ENCODE data around the gene USP48.
A peak's percentile ranks its signal among the peaks of the same experiment; 100 is the strongest.
"Not testable (repeated sequence)": the region's sequence is repeated elsewhere in the genome, so short reads cannot be mapped to it uniquely, and the experiment has no call there.

USP48 gene, protein sequence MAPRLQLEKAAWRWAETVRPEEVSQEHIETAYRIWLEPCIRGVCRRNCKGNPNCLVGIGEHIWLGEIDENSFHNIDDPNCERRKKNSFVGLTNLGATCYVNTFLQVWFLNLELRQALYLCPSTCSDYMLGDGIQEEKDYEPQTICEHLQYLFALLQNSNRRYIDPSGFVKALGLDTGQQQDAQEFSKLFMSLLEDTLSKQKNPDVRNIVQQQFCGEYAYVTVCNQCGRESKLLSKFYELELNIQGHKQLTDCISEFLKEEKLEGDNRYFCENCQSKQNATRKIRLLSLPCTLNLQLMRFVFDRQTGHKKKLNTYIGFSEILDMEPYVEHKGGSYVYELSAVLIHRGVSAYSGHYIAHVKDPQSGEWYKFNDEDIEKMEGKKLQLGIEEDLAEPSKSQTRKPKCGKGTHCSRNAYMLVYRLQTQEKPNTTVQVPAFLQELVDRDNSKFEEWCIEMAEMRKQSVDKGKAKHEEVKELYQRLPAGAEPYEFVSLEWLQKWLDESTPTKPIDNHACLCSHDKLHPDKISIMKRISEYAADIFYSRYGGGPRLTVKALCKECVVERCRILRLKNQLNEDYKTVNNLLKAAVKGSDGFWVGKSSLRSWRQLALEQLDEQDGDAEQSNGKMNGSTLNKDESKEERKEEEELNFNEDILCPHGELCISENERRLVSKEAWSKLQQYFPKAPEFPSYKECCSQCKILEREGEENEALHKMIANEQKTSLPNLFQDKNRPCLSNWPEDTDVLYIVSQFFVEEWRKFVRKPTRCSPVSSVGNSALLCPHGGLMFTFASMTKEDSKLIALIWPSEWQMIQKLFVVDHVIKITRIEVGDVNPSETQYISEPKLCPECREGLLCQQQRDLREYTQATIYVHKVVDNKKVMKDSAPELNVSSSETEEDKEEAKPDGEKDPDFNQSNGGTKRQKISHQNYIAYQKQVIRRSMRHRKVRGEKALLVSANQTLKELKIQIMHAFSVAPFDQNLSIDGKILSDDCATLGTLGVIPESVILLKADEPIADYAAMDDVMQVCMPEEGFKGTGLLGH

DNA sequence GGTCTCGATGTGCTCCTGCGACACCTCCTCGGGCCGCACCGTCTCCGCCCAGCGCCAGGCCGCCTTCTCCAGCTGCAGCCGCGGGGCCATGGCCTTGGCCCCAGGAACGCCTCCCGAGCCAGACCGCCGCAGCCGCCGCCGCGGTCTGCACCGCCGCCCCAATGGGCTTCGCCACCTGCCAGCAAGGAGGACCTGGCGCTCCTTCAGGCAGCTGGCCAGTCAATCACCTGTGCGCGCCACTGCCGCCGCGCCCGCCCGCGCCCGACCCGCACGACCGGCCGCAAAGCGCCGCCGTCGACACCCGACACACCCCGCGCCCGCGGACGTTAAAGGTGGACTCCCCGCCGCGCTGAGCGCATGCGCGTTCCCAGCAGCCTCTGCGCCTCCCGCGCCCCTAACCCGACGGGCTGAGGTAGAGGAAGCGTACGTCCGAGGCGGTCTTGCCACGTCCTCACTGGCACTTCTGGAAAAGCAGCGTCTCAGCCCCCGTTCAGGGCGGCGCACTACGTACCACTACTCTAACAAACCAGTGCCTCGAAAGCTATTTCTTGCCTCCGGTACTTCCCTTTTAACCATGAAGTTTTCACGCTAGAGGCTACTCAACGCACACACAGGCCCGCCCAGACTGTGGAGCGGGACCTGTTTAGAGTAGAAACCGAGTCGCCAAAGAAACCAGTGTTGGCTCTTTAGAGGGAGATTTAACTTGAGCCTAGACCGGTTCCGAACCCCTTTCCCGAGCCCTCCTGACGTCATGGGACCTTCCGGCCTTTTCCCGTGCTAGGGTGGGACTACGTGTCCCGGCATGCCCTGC is at the start of gene USP48:
TSS of gene USP48 (minus strand) at position 282 of the 811 bp plus-strand sequence. CDS start at position 90, 192 bp downstream.
- DNase-seq, result peak; percentile 94

DNA sequence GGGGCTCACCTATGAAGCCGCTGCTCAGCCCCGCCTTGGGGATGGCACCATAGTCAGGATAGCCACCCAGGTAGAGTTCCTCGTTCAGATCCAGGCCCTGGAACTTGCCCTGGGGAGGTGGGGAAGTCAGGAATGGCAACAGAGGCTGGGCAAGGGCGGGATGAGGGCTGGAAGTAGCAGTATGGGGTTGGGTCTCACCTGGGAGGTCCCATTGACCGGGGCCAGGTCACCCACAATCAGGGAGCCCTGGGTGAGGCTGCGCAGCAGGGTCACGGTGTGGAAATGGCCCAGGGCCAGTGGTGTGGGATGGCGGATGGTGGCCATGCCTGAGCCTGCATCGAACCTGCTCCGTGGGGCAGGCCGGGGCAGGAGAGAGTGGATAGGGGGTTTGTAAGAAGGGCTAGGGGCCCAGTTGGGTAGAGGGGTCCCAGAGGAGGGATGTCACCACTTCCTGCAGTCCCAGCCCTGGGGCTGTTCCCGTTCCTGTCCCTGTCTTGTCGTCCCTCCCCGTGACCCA is 48.6 kb upstream of the USP48 start:
- no peak for DNase-seq

DNA sequence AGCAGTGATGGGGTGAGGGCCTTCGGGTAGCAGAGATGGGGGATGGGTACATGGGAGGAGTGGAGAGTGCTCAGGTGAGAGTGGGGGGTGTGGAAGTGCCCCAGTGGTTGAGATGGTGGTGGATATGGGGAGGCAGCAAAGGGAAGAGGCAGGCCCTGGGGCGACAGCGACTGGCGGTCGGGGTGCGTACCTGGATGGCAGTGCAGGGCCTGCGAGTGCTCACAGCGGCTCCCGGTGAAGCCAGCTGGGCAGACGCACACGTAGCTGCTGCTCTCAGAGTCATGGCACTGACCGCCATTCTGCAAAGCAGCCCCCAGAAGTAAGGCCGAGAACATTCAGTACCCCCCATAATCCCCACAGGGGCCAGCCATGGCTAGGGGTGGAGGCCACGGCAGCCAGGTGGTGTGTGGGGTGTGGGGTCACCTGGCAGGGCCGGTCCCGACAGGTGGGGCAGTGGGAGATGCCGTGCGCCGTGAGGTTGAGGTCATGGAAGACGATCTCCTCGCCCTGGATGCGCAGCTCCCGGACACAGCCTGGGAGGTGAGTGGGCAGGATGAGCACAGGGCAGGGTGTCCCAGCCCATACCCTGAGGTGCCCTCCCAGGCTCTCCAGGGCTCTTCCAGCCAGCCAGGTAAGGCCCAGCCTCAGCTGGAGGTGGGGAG is 48.0 kb upstream of the USP48 start:
- DNase-seq, result no peak

DNA sequence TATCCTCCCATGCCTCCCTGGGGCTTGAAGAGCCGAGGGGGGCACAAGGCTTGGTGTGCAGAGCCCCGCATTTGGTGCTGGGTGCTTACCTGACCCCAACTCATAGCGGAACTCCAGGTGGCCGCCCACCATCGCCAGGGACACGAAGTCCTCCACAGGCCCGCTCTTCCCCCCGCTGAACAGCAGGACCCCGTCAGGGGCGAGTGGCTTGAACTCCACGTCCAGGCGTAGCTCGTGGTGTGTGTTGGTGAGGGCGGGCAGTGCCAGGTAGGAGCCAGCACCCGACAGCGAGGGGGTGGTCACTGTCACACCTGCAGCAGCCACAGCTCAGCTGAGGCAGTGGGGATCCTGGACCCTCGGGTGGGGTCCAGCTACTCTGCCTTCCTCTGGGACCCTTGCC is 46.3 kb upstream of the USP48 start:
- no peak for DNase-seq

DNA sequence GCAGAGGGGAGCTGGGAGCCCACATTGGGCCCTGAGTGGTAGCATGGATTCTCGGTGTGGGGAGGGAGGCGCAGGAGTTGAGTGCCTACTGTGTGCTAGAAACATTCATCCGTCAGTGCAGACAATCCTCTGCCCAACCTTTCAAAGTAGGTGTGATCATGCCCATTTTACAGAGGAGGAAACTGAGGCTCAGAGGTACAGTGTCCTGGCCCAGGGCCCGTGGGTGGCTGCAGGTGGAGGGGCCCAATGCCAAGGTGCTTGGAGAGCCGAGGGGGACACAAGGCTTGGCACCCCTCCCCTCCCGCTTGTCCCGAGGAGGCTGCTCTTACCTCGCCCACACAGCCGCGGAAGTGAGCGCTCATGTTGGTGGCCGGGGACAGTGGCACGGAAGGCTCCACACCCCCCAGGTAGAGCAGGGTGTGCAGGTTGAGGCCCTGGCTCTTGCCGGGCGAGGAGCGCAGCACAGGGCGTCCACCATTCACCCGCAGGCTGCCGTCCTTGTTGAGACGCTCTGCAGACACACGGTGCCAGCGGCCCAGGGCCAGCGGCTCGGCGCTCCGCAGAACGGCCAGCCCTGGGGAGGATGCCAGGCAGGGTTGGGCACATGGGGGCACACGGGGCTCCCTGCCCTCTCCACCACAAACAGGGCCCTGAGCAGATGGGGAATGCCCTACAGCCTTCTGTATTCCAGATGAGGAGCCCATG is 45.7 kb upstream of the USP48 start:
- no peak for DNase-seq

DNA sequence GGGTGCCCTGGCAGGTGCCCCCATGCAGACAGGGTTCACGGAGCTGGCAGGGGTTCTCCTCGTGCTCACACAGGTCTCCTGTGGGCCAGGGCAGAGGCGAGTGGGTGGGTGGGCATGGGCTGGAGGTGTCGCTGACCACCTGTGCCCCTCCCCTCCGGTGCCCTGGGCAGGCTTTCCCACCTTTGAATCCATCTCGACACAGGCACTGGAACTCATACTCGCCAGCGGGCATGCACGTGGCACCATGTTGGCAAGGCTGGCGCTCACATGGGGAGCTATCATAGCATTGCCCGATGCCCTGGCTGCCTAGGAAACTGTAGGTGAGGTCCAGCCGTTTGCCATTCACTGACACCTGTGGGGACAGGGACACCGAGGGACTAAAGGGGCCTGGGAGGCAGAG is 45.1 kb upstream of the USP48 start:
- DNase-seq, result no peak

DNA sequence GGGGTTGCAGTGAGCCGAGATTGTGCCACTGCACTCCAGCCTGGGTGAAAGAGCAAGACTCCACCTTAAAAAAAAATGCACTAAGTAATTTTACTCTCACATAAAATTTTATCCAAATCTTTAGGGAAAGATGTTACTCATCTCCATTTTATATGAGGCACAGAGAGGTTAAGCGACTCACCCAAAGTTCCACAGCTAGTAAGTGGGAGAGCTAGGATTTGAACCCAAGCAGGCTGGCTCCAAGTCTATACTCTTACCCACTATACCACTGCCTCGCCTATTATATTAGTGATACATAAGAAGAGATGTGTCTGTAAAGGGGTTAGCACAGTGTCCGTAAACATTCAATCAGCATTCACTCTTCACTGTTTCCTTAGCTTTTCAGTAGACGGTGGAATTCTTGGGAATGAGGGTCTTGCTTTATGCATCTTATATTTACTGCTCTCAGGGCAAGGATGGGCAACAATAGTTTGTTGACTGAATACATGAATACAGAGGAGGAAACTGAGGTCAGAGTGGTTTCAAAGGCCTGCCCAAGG is 44.3 kb upstream of the USP48 start:
- no peak for DNase-seq

DNA sequence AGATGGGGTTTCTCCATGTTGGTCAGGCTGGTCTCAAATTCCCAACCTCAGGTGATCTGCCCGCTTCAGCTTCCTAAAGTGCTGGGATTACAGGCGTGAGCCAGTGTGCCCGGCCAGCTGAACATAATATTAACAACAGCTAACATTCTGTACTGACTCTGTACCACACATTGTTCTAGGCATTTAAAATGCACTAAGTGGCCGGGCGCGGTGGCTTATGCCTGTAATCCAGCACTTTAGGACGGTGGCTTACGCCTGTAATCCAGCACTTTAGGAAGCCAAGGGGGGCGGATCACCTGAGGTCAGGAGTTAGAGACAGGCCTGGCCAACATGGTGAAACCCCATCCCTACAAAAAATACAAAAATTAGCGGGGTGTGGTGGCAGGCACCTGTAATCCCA is 43.7 kb upstream of the USP48 start:
- not testable (repeated sequence) for DNase-seq

DNA sequence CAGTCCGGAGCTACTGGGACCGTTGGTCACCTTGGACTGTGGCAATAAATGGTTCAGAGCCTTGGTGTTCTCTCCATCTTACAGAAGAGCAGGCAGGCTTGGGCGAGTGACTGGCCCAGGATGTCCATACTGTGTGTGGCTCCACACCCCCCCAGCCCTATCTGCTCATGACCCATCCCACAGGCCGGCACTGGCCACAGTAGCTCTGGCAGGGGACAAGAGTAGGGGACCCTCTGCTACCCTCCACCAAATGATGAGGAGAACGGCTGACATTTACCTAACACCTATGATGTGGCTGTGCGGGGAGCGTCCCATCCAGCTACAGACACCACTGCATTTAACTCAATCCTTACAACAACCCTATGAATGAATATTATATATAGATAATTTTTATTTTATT is 42.4 kb upstream of the USP48 start:
- DNase-seq, result no peak

DNA sequence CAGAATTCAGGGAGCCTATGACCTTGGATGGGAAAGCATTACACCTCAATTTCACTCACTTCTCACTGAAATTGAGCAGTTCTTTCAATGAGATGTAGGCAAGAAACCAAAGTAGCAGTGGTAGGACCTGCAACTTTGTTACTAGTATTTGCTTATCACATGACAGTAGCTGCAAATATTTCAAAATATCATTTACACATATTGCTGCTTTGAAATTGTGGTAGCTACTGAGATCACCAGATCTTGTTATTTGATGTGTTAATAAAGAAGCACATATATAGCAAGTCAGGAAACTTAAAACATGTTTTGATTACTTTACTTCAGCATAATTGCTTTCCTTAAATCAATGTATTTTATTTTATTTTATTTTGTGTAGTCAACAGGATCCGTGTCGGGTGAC is 42.0 kb upstream of the USP48 start:
- DNase-seq, result no peak

DNA sequence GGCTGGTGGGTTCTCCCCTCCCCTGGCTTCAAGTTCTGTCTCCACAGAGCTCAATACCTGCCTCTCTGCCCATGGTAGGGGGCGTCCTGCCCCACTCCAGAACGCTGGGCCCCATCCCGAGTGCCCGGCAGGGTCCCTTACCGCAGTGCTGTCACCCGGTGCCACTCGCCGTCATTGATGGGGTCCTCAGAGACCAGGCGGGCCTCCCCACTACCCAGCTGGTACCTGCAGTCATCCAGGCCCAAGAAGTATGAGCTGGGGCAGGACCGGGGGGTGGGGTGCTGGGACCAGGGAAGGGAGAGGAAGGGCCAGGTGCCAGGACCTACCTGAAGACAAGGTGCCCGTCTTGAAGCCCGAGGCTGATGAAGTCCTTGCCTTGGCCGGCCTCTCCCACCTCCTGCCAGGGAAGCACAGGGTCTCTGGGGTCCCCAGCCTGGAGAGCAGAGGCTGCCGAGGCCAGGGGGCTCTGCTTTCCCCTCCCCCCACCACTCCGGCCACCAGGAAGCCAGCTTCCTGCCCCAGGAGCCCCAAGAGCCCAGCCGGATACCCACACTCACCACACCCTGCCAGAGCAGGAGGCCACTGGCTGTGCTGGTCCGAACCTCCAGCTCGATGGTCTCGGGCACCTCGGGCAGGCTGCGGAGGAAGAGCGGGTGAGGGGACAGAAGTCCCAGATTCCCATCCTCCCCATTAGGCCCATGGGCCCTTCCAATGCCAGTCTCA is 41.2 kb upstream of the USP48 start:
- DNase-seq, result no peak

DNA sequence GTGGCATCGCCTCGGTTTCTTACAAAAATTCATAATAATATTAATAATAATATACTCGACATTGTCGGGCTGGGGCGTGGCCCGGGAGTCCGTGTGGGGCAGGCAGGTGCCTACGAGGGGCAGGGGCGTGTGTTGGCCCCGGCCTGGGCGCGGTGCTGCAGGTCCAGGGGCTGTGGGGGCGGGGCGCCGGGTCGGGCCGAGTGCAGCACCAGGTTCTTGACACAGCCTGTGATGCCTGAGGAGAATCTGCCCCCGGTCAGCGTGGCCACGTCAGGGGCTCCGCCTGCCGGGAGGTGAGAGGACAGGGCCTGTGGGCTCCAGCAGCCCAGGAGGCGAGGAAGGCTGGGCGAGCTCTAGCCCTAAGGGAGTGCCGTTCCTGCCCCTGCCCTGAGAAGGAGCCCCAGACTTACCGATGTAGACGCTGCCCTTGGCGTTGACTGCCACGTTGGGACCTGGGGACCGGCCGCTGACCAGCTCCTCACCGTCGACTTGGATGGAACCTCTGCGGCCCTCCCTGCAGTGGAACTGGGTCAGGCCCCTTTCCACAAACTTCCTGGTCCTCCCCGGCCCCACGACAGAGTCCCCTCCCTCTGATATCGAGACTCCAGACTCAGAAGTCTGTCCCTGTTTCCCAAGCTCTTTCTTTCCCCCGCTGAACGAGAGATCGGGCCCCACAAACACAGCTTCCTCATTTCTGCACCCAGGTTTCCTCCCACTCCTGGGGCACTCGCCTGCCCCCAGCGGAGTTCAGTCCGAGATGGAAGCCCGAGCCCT is 40.4 kb upstream of the USP48 start:
- no peak for DNase-seq

DNA sequence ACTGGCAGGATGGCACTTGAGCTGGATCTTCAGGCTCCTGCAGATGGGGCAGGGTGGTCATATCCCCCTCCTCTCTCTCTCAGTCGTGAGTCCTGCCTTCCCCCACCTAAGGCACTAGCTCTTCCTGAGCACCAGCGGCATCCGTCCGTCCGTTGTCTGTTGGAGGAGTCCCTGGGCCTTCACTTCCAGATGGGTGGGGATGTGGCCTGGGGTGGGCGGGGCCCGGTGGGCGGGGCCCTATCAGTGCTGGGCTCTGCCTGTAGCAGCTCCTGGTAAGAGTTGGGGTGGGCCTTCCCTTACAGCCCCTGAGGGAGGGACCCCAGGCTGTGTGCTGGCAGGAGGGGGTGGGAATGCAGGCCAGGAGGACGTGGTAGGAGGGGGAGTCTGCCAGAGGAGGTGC is 39.4 kb upstream of the USP48 start:
- DNase-seq, result no peak

DNA sequence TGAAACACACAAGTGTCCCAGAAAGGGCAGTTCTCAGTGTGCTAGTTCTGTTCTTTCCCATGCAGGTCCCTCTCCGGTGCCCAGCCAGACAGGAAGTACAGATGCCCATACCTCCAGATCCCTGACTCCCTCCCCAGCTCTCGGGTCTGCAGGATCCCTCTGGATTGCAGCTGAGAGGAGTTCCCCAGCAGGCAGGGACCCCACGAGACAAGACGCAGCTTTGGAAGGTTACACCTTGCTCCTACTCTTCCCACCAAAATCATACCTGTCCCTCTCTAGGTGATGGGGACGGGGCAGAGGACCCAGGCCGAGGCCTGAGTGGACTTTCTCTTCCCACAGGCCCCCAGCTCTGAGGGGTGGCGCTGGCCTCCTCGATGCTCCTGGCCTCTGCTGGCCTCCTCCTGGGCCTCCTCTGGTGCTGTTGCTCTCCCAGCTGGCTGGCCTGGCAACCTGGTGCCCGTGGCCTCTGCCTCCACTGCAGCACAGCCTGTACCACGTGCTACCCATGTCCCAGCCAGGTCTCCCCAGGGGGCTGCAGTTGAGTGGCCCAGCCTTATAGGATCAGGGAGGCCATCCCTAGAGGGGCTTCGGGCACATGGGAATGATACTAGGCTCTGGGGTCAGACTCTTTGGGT is 38.6 kb upstream of the USP48 start:
- DNase-seq, result no peak

DNA sequence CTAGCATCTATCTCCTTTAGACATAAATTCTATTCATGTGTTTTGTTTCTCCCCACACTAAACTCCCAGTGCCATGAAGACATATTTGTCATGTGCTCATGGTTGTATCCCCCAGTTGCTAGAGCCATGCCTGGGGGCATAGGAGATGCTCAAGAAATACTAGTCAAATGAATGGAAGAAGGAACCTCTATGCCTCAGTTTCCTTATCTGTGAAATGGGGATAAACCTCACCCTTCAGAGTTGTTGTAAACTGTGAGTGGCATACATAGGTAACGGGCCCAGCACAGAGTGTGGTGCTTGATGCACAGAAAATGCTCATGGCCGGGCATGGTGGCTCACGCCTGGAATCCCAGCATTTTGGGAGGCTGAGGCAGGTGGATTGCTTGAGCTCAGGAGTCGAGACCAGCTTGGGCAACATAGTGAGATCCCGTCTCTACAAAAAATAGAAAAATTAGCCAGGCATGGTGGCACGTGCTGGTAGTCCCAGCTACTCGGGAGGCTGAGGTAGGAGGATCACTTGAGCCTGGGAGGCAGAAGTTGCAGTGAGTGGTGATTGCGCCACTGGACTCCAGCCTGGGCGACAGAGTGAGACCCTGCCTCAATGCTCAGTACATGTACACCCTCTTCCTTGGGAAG is 37.8 kb upstream of the USP48 start:
- no peak for DNase-seq

DNA sequence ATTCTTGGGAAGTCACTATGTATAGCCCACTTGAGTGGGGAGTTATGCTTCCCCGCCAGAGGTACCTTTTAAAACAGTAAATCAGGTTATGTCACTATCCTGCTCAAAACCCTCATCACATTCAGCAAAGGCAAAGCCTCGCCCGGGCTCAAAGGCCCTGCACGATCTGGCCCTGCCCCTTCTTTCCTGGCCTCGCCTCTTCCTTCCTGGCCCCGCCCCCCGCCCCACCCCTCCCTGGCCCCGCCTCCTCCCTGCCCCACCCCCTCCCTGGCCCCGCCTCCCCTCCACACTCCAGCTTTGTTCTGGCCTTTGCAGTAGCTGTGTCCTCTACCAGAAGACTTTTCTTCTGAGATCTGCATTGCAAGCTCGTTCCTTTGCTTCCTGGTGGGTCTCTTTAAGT is 35.7 kb upstream of the USP48 start:
- no peak for DNase-seq

DNA sequence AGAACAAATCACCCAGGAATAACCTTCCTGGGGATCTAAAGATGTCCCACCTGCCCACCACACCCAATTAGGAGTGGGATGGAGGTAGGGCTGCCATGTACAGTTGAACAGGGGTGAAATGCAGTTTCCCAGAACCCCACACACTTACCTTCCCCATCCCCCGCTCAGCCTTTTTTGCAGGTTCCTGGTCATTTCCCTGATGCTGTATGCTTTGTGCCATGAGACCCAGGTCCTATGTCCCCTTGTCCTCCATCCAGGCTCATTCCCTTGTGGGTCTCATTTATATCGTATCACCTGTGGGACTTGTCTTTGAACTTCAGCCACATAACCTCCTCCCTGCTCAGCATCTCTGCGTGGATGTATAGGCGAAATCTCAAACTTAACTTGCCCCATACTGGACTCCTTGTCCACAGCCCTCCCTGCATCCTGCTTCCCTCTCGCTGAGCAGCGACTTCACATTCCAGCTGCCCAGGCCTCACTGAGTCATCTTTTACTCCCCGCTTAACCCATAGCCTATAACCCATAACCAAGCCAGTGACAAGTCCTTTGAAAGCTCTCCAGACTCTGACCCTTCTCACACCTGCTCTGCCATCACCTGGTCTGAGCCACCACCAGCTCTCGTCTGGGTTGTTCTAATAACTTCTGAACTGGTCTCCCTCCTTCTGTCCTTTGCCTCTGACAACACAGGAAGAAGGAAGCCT is 33.8 kb upstream of the USP48 start:
- DNase-seq, result no peak
